Kidney glomerular epithelial cell (primary cell): ENCODE results near the gene TTC21A.

Source experiments
- DNase-seq: peaks from one replicate; lab custom pipeline; 2025; lab: John Stamatoyannopoulos, UW

Gene TTC21A

GRCh38 chr3:39097716-39098472 lies 9.6 kb upstream of the TTC21A start:
- no peak for DNase-seq

- DNase-seq, result no peak
Observed at GRCh38 chr3:39098473-39099000, 8.9 kb upstream of the TTC21A start.

GRCh38 chr3:39099242-39099641 lies 8.2 kb upstream of the TTC21A start:
- DNase-seq, result no peak

GRCh38 chr3:39099738-39100499 lies 7.6 kb upstream of the TTC21A start:
- DNase-seq, result no peak

GRCh38 chr3:39100500-39100886 lies 7.0 kb upstream of the TTC21A start:
- DNase-seq, result no peak

- no peak for DNase-seq
Observed at GRCh38 chr3:39101022-39101689, 6.3 kb upstream of the TTC21A start.

- DNase-seq, result no peak
Observed at GRCh38 chr3:39102504-39103323, 4.8 kb upstream of the TTC21A start.

- no peak for DNase-seq
Observed at GRCh38 chr3:39103324-39103693, 4.2 kb upstream of the TTC21A start.

- DNase-seq, result no peak
Observed at GRCh38 chr3:39103791-39104552, 3.5 kb upstream of the TTC21A start.

GRCh38 chr3:39104961-39105686 lies 2.4 kb upstream of the TTC21A start:
- no peak for DNase-seq

- no peak for DNase-seq
Observed at GRCh38 chr3:39105687-39106063, 1.8 kb upstream of the TTC21A start.

- DNase-seq, result peak; percentile 8
Observed at GRCh38 chr3:39106281-39106811, 1.1 kb upstream of the TTC21A start.

- peak; percentile 30 for DNase-seq
Observed at GRCh38 chr3:39106851-39107387, 561 bp upstream of the TTC21A start.

GRCh38 chr3:39108200-39108710 lies 775 bp downstream of the TTC21A start:
- DNase-seq, result no peak

GRCh38 chr3:39109086-39109485 lies 1.6 kb downstream of the TTC21A start:
- no peak for DNase-seq

GRCh38 chr3:39110041-39110639 lies 2.7 kb downstream of the TTC21A start:
- DNase-seq, result no peak

GRCh38 chr3:39112113-39112512 lies 4.6 kb downstream of the TTC21A start:
- no peak for DNase-seq

- no peak for DNase-seq
Observed at GRCh38 chr3:39112535-39112934, 5.1 kb downstream of the TTC21A start.

- DNase-seq, result no peak
Observed at GRCh38 chr3:39113291-39113690, 5.8 kb downstream of the TTC21A start.
